H1 (cell line): Measurements from ENCODE around the gene OPN1SW. TPM values are rescaled to one million over a fixed set of nuclear protein-coding genes. Genes with fewer than 3 reads are reported as not detected.

Source experiments
- CTCF ChIA-PET: fragments of 300-600 bp; sonication (Branson Sonifier 250); formaldehyde crosslinking; loops from one replicate; lab custom pipeline; 2021; ENCODE audit not compliant: partially characterized antibody; lab: Charles Lee
- POLR2A ChIA-PET: fragments of 300-600 bp; sonication (Branson Sonifier 250); formaldehyde crosslinking; loops from one replicate; lab custom pipeline; 2021; ENCODE audit warnings: inconsistent platforms; ENCODE audit not compliant: partially characterized antibody; lab: Charles Lee
- DNase-seq, 2 experiments: peaks; one replicate each; pipeline versions ENCODE4 v3.0.0 to v3.0.0-alpha.2; 2010 to 2022; ENCODE audit warnings: low spot score in 2 of 2, low read depth in 1 of 2, mixed read lengths in 1 of 2
- FAIRE-seq: peaks from 2 replicates; lab custom pipeline; 2011; peaks lifted over from hg19 to GRCh38; lab: Jason Lieb, UNC
- H2AFZ ChIP-seq: 2 replicates; pipeline ENCODE4 v1.8.1; 2012; ENCODE audit warnings: low read length, inconsistent platforms
- H2AK5ac ChIP-seq: 2 replicates; pipeline ENCODE4 v1.6.1; 2013; ENCODE audit warnings: low read depth, low read length
- H2BK120ac ChIP-seq: replicated peaks from 2 replicates; pipeline ENCODE3; 2013; ENCODE audit warnings: low read depth, low read length, inconsistent platforms
- H2BK12ac ChIP-seq: 2 replicates; pipeline ENCODE4 v1.6.1; 2013; ENCODE audit warnings: low read depth, low read length
- H2BK15ac ChIP-seq: 2 replicates; pipeline ENCODE4 v1.6.1; 2013; ENCODE audit warnings: low read length
- H2BK20ac ChIP-seq: 2 replicates; pipeline ENCODE4 v1.6.1; 2013; ENCODE audit warnings: low read length
- H2BK5ac ChIP-seq: 2 replicates; pipeline ENCODE4 v1.6.1; 2013; ENCODE audit warnings: low read depth, low read length
- H3K14ac ChIP-seq: 2 replicates; pipeline ENCODE4 v1.6.1; 2013; ENCODE audit warnings: inconsistent platforms; ENCODE audit not compliant: insufficient read length
- H3K18ac ChIP-seq: 2 replicates; pipeline ENCODE4 v1.6.1; 2013; ENCODE audit warnings: low read length; ENCODE audit errors: extremely low read depth
- H3K23ac ChIP-seq: 2 replicates; pipeline ENCODE4 v1.6.1; 2013; ENCODE audit warnings: inconsistent platforms; ENCODE audit not compliant: insufficient read length
- H3K23me2 ChIP-seq: 2 replicates; pipeline ENCODE4 v1.6.1; 2013; ENCODE audit warnings: low read depth, low read length
- H3K27ac ChIP-seq: 2 replicates; pipeline ENCODE4 v1.6.1; 2011; ENCODE audit warnings: low read depth, low read length, inconsistent platforms
- H3K27me3 ChIP-seq, 4 experiments: replicated peaks in 1 of 4; 1 replicate in 1 of 4; 2 replicates in 3 of 4; pipeline versions ENCODE4 v1.6.1 to v1.8.1; 2011 to 2013; ENCODE audit warnings: low read length in 3 of 4, mild to moderate bottlenecking in 3 of 4, inconsistent platforms in 2 of 4, mixed read lengths in 2 of 4, moderate library complexity in 1 of 4; ENCODE audit not compliant: control insufficient read depth in 3 of 4, insufficient read depth in 3 of 4; ENCODE audit errors: extremely low read depth in 1 of 4
- H3K36me3 ChIP-seq, 4 experiments: 2 replicates each; pipeline versions ENCODE4 v1.6.1 to v1.8.1; 2011 to 2013; ENCODE audit warnings: mild to moderate bottlenecking in 4 of 4, low read length in 3 of 4, moderate library complexity in 2 of 4, control low read depth in 1 of 4, inconsistent platforms in 1 of 4; ENCODE audit not compliant: insufficient read depth in 4 of 4, control insufficient read depth in 2 of 4
- H3K4ac ChIP-seq: replicated peaks from 2 replicates; pipeline ENCODE3; 2013; ENCODE audit warnings: low read length, low read depth, mixed read lengths, inconsistent platforms; ENCODE audit not compliant: insufficient read length
- H3K4me1 ChIP-seq, 4 experiments: replicated peaks in 1 of 4; 1 replicate in 1 of 4; 2 replicates in 3 of 4; pipeline versions ENCODE4 v1.6.1 to v1.8.1; 2011 to 2013; ENCODE audit warnings: low read length in 3 of 4, inconsistent platforms in 2 of 4, mixed read lengths in 1 of 4; ENCODE audit not compliant: insufficient read depth in 4 of 4, control insufficient read depth in 3 of 4
- H3K4me2 ChIP-seq, 2 experiments: 2 replicates each; pipeline versions ENCODE4 v1.6.1 to v1.8.1; 2011 to 2013; ENCODE audit warnings: low read depth in 2 of 2, low read length in 2 of 2, control low read depth in 1 of 2, inconsistent platforms in 1 of 2, mild to moderate bottlenecking in 1 of 2; ENCODE audit not compliant: insufficient read depth in 1 of 2
- H3K4me3 ChIP-seq, 4 experiments: fragments of 200-600, 300-600 bp in 1 of 4; sonication (generic), shearing (Covaris generic), sonication (Bioruptor Twin) in 1 of 4; 2 replicates each; pipeline versions ENCODE4 v1.5.1 to v1.8.1; 2011 to 2016; ENCODE audit warnings: low read length in 4 of 4, low read depth in 3 of 4, control low read depth in 2 of 4, inconsistent platforms in 2 of 4, mild to moderate bottlenecking in 2 of 4, mixed read lengths in 1 of 4, moderate library complexity in 1 of 4; ENCODE audit not compliant: insufficient read depth in 2 of 4; ENCODE audit errors: extremely low read depth in 1 of 4
- H3K56ac ChIP-seq: replicated peaks from 2 replicates; pipeline ENCODE3; 2013; ENCODE audit warnings: low read depth, mild to moderate bottlenecking, mixed read lengths, low read length, inconsistent platforms; ENCODE audit not compliant: insufficient read length
- H3K79me1 ChIP-seq: 2 replicates; pipeline ENCODE4 v1.6.1; 2013; ENCODE audit warnings: low read depth, low read length, control low read depth
- H3K79me2 ChIP-seq, 2 experiments: 2 replicates each; pipeline versions ENCODE4 v1.6.1 to v1.8.1; 2012 to 2013; ENCODE audit warnings: low read length in 2 of 2, mild to moderate bottlenecking in 2 of 2, inconsistent platforms in 1 of 2; ENCODE audit not compliant: insufficient read depth in 2 of 2, control insufficient read depth in 1 of 2
- H3K9ac ChIP-seq, 4 experiments: replicated peaks in 1 of 4; 1 replicate in 1 of 4; 2 replicates in 3 of 4; pipeline versions ENCODE4 v1.6.1 to v1.8.1; 2011 to 2013; ENCODE audit warnings: low read depth in 3 of 4, low read length in 3 of 4, control low read depth in 2 of 4, mild to moderate bottlenecking in 2 of 4, moderate library complexity in 2 of 4, inconsistent platforms in 1 of 4; ENCODE audit errors: extremely low read depth in 1 of 4
- H3K9me3 ChIP-seq, 2 experiments: 2 replicates each; pipeline versions ENCODE4 v1.6.1 to v1.8.1; 2012 to 2013; ENCODE audit warnings: mild to moderate bottlenecking in 2 of 2, moderate library complexity in 2 of 2, control low read depth in 1 of 2, inconsistent platforms in 1 of 2, low read depth in 1 of 2, low read length in 1 of 2, mixed read lengths in 1 of 2; ENCODE audit not compliant: insufficient read depth in 2 of 2
- H4K20me1 ChIP-seq, 2 experiments: replicated peaks in 1 of 2; 2 replicates each; pipeline versions ENCODE3 to v1.8.1; 2011 to 2013; ENCODE audit warnings: inconsistent platforms in 2 of 2, low read length in 2 of 2, mild to moderate bottlenecking in 1 of 2; ENCODE audit not compliant: insufficient read depth in 2 of 2, control insufficient read depth in 1 of 2
- H4K5ac ChIP-seq: 2 replicates; pipeline ENCODE4 v1.6.1; 2013; ENCODE audit warnings: low read length, low read depth, mixed read lengths, inconsistent platforms; ENCODE audit not compliant: insufficient read length
- H4K8ac ChIP-seq: 2 replicates; pipeline ENCODE4 v1.8.0; 2013; ENCODE audit warnings: mild to moderate bottlenecking, moderate library complexity, low read length, inconsistent platforms; ENCODE audit not compliant: insufficient read depth; ENCODE audit errors: extremely low read depth
- H4K91ac ChIP-seq: replicated peaks from 2 replicates; pipeline ENCODE3; 2013; ENCODE audit warnings: low read length, mixed read lengths, inconsistent platforms; ENCODE audit not compliant: insufficient read length
- CBX5 ChIP-seq: fragments of 300-800, 300-1000 bp; sonication (generic); IDR thresholded peaks from 2 replicates; pipeline ENCODE4 v1.7.1; 2016; ENCODE audit warnings: antibody characterized with exemption, low read length, low read depth
- CEBPB ChIP-seq: IDR thresholded peaks from 2 replicates; pipeline ENCODE4 v1.6.1; 2012; ENCODE audit warnings: low read depth, low read length
- KDM1A ChIP-seq: fragments of 200-600, 300-600 bp; sonication (generic); IDR thresholded peaks from 2 replicates; pipeline ENCODE4 v1.7.1; 2016; ENCODE audit warnings: mild to moderate bottlenecking, low read length, borderline replicate concordance
- RXRA ChIP-seq: IDR thresholded peaks from 2 replicates; pipeline ENCODE4 v1.6.1; 2011; ENCODE audit warnings: low read depth, mild to moderate bottlenecking, low read length, moderate library complexity; ENCODE audit not compliant: insufficient read depth
- SP2 ChIP-seq: IDR thresholded peaks from 2 replicates; pipeline ENCODE4 v1.6.1; 2012; ENCODE audit warnings: mild to moderate bottlenecking, low read length, inconsistent platforms
- SUZ12 ChIP-seq: fragments of 200-600 bp; sonication (generic); IDR thresholded peaks from 2 replicates; pipeline ENCODE4 v1.6.1; 2012; ENCODE audit warnings: mild to moderate bottlenecking, inconsistent platforms, low read length, moderate library complexity, mixed read lengths
- TBP ChIP-seq: IDR thresholded peaks from 2 replicates; pipeline ENCODE4 v1.6.1; 2011; ENCODE audit warnings: low read depth, low read length, improper control_type of control experiment
- TEAD4 ChIP-seq: IDR thresholded peaks from 2 replicates; pipeline ENCODE4 v1.6.1; 2012; ENCODE audit warnings: low read depth, low read length, inconsistent platforms, mixed read lengths
- USF2 ChIP-seq: IDR thresholded peaks from 2 replicates; pipeline ENCODE4 v1.6.1; 2011; ENCODE audit warnings: low read length, improper control_type of control experiment
- YY1 ChIP-seq: IDR thresholded peaks from 2 replicates; pipeline ENCODE4 v1.6.1; 2011; ENCODE audit warnings: low read depth, mild to moderate bottlenecking, low read length
- WGBS, 2 experiments: shearing (Covaris generic) in 1 of 2; methylation state at CpG; one replicate each; pipeline versions ENCODE4 v1.1.6 to v1.1.7; 2013 to 2015; ENCODE audit warnings: low lambda C conversion rate in 2 of 2, mixed read lengths in 2 of 2, inconsistent platforms in 1 of 2, low coverage in 1 of 2, missing lambda C conversion rate in 1 of 2; ENCODE audit not compliant: insufficient replicate concordance in 2 of 2, insufficient coverage in 1 of 2, insufficient read length in 1 of 2; ENCODE audit errors: extremely low coverage in 1 of 2, missing lambda C conversion rate in 1 of 2; 5-methylcytosine and 5-hydroxymethylcytosine counted together
- polyA plus RNA-seq, 7 experiments: library from polyadenylated mRNA; depleted of rRNA in 3 of 7; stranded (reverse) in 5 of 7; unstranded in 2 of 7; fragments of >200 nt in 5 of 7; fragments of 200-250 nt in 2 of 7; gene quantifications; 1 replicate in 5 of 7; 2 replicates in 1 of 7; 4 replicates in 1 of 7; pipeline versions ENCODE4 v1.2.1 to v1.2.3, GENCODE V29; 2011 to 2013; ENCODE audit warnings: missing spikeins in 2 of 7, mixed read lengths in 2 of 7
- total RNA-seq: library from RNA; stranded (reverse); fragmentation: NEBNext Ultra II Directional; extraction: Animal tissue kit (Norgen Biotek cat#: 25700); gene quantifications from 2 replicates; pipeline ENCODE4 v1.2.1, GENCODE V29; 2021

OPN1SW gene
- total and polyA plus RNA-seq, 2 of the 8 experiments (the other 6 are each of a cell fraction or from before 2014, with no cell fraction given), result not detected

- H3K79me2 ChIP-seq, result peaks cover 0 to 15% of the 10 kb centered on the region in 2 experiments; a peak in 2 of 4 replicates
- no peaks in the 10 kb centered on the region for H3K27me3 ChIP-seq
- no peak overlapping the region for H3K18ac ChIP-seq
- H3K56ac ChIP-seq, result no peak overlapping the region
- 90% methylated on average over 1 of the region's 1 CpG; no CpG with 5 or more reads in 1 of the 2 experiments for WGBS, 2 experiments
- no peak for DNase-seq
- H3K27ac ChIP-seq, result no peak overlapping the region
- H4K8ac ChIP-seq, result no peak overlapping the region
- H2BK12ac ChIP-seq, result no peak overlapping the region
- H2AFZ ChIP-seq, result no peak overlapping the region
- POLR2A ChIA-PET, result interaction anchor here (0.9 to 1.0 kb wide), 2 partner anchors 18 to 53 kb away, joined by 3 to 4 read pairs; no protein-coding TSS in a partner anchor
- H3K4ac ChIP-seq, result no peak overlapping the region
- H3K4me1 ChIP-seq, result no peaks in the 10 kb centered on the region
- no peak overlapping the region for H3K4me3 ChIP-seq
- no peak overlapping the region for H2BK5ac ChIP-seq
- CTCF ChIA-PET, result interaction anchor here (0.9 to 1.0 kb wide), 3 partner anchors 25 to 378 kb away, joined by 3 to 4 read pairs (median 3); no protein-coding TSS in a partner anchor
- TF ChIP-seq SP2 (no peak), CBX5 (no peak), KDM1A (no peak), RXRA (no peak), TEAD4 (no peak), SUZ12 (no peak), USF2 (no peak), YY1 (no peak), CEBPB (no peak), TBP (no peak)
- H3K79me1 ChIP-seq, result peaks cover 7% of the 10 kb centered on the region; the same call in 1 of the 2 replicates
- H3K4me2 ChIP-seq, result no peak overlapping the region
- peaks cover 0 to 14% of the 10 kb centered on the region in 2 experiments for H4K20me1 ChIP-seq
- H2BK120ac ChIP-seq, result no peak overlapping the region
- no peak overlapping the region for H4K5ac ChIP-seq
- H3K23ac ChIP-seq, result no peak overlapping the region
- H3K9me3 ChIP-seq, result no peaks in the 10 kb centered on the region
- H3K36me3 ChIP-seq, result peaks cover 19 to 95% (median 51%) of the 10 kb centered on the region in 4 experiments
- H3K23me2 ChIP-seq, result no peaks in the 10 kb centered on the region
- H2BK15ac ChIP-seq, result no peak overlapping the region
- H3K9ac ChIP-seq, result no peak overlapping the region
- FAIRE-seq, result no peak
- H3K14ac ChIP-seq, result no peak overlapping the region
- H4K91ac ChIP-seq, result no peak overlapping the region
- H2BK20ac ChIP-seq, result no peak overlapping the region
- H2AK5ac ChIP-seq, result no peak overlapping the region
Measured at GRCh38 chr7:128758553-128758952, 17.0 kb downstream of the OPN1SW start.
